BJ (cell line): ENCODE measurements around the gene SMYD2. TPM values are rescaled to one million over a fixed set of nuclear protein-coding genes. Genes with fewer than 3 reads are reported as not detected.

Experiments
- CTCF ChIA-PET: fragments of 350-600 bp; formaldehyde crosslinking; extraction: SDS; loops from one replicate; lab custom pipeline; 2021; ENCODE audit warnings: antibody characterized with exemption, inconsistent platforms; lab: Yijun Ruan, JAX
- POLR2A ChIA-PET: fragments of 300-600 bp; sonication (Branson Sonifier 250); formaldehyde crosslinking; extraction: SDS; loops from one replicate; lab custom pipeline; 2021; ENCODE audit warnings: antibody characterized with exemption; lab: Charles Lee
- DNase-seq: peaks from one replicate; pipeline ENCODE4 v3.0.0-alpha.2; 2011; ENCODE audit warnings: low read depth
- H3K27me3 ChIP-seq: 2 replicates; pipeline ENCODE4 v1.6.0; 2011; ENCODE audit warnings: low read length; ENCODE audit not compliant: control insufficient read depth, insufficient read depth
- H3K36me3 ChIP-seq: 2 replicates; pipeline ENCODE4 v1.5.1; 2011; ENCODE audit warnings: low read length; ENCODE audit not compliant: control insufficient read depth, insufficient read depth
- H3K4me3 ChIP-seq: 2 replicates; pipeline ENCODE4 v1.5.1; 2011; ENCODE audit warnings: low read depth, mild to moderate bottlenecking, control low read depth, low read length
- CTCF ChIP-seq: IDR thresholded peaks from 2 replicates; pipeline ENCODE4 v1.5.1; 2011; ENCODE audit warnings: low read depth, mild to moderate bottlenecking, control low read depth, inconsistent platforms, low read length, moderate library complexity; ENCODE audit not compliant: insufficient read depth
- polyA plus RNA-seq: library from polyadenylated mRNA; depleted of rRNA; stranded (reverse); fragments of >200 nt; gene quantifications from 2 replicates; pipeline ENCODE4 v1.2.3, GENCODE V29; 2011

The SMYD2 gene
- polyA plus RNA-seq, 1 experiment: 41.5 TPM

DNA sequence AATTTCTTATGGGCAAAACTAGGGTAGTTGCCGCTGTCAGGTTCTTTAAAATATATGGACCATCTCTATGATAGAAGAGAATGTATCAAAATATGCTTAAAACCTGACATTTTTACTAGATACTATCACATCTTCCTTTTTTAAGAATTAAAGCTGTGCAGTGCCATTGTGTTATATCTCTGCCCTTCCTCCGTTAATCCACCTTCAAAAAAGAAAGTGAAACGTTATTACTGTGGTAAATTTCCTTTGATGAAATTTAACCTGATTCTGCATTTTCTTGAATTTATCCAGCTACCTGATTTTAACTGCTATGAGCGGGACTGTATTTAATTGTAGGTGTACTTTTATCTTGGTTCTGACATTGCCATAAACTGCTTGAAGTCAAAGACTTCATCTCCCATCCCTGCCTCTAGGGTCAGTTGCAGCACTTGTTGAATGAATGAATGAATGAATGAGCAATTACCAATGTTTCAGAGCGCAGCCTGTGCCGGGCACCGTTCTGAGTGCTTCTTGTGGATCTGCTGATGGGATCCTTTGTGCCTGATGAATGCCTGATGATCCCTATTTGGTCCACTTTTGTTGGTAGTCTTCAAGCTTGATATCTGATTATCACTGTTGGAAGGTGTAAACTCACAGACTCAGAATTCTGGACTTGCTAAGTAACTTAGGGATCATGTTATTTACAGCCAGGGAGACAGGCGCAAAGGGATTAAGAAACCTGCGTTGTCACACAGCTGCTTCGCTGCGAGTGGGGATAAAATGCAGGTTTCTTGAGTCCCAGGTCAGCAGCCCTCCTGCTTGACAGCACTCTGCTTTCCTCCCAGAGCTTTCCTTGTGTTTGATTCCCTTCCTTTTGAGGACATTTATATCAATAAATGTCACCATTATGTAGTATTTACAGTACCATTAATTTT lies 30.1 kb downstream of the SMYD2 start:
- Histone ChIP-seq H3K4me3 (no peak overlapping the region), H3K27me3 (no peaks in the 10 kb centered on the region), H3K36me3 (no peaks in the 10 kb centered on the region)
- no peak for DNase-seq
- POLR2A ChIA-PET: no interaction called here
- CTCF ChIA-PET: interaction anchor here (0.8 to 12.1 kb wide), 4 partner anchors 14 to 274 kb away, joined by 3 to 122 read pairs (median 6); no protein-coding TSS in a partner anchor
- TF ChIP-seq CTCF: no peak

DNA sequence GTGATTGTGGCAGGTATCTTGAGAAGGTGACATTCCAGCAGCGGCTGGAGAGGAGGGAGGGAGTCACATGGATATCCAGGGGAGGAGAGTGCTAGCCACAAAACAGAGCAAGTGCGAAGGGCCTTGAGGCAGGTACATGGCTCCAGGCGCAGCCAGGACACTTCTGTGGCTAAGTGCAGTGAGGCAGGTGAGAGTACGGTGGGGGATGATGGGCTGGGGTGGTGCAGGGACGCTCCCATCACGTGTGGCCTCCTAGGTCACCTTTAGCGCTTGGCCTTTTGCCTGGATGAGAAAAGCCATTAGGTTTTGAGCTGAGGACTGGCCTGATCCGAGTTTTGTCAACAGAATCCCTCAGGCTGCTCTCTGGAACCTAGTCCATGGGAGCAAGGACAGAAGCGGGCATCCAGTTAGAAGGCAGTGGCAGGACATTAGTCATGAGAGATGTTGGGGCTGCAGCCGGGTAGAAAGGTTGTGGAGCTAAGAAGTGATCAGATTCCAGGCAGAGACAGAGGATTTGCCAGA lies 31.6 kb downstream of the SMYD2 start:
- no peak for DNase-seq
- no peak overlapping the region for H3K4me3 ChIP-seq
- no peaks in the 10 kb centered on the region for H3K36me3 ChIP-seq
- ChIA-PET CTCF (interaction anchor here (1.1 to 12.1 kb wide), 3 partner anchors 10 to 273 kb away, joined by 5 to 122 read pairs (median 6); no protein-coding TSS in a partner anchor), POLR2A (no interaction called here)
- no peak for TF ChIP-seq CTCF
- no peaks in the 10 kb centered on the region for H3K27me3 ChIP-seq

GRCh38 chr1:214314178-214314843 lies 33.4 kb downstream of the SMYD2 start:
- Histone ChIP-seq H3K27me3 (no peaks in the 10 kb centered on the region), H3K36me3 (no peaks in the 10 kb centered on the region), H3K4me3 (no peak overlapping the region)
- POLR2A ChIA-PET: no interaction called here
- TF ChIP-seq CTCF: no peak
- CTCF ChIA-PET: interaction anchor here (1.4 to 12.1 kb wide), 3 partner anchors 16 to 100 kb away, joined by 6 to 122 read pairs (median 12); no protein-coding TSS in a partner anchor
- DNase-seq: no peak

DNA sequence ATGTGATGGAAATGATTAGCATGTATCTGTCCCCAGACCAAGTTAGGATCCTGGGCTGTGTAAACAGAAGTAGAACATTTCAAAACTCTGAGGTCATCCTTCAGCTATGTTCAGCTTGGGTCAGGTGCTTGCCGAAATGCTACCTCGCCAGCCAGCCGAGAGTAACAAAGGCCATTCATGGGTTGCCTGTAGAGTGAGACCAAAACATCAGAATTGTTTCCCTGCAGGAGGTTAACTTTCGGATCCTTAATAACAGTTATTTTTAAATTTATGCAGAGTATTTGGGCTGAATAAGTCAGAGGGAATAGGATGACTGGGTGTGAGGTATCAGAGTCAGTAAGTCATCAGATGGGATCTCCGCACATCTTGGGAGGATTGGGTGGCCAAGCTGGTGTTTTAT lies 35.6 kb downstream of the SMYD2 start:
- Histone ChIP-seq H3K27me3 (no peaks in the 10 kb centered on the region), H3K36me3 (peaks cover 2% of the 10 kb centered on the region; the same call in 1 of the 2 replicates), H3K4me3 (no peak overlapping the region)
- ChIA-PET CTCF (interaction anchor here (0.6 to 12.1 kb wide), 8 partner anchors 13 to 311 kb away, joined by 3 to 122 read pairs (median 4); no protein-coding TSS in a partner anchor), POLR2A (no interaction called here)
- DNase-seq: no peak
- no peak for TF ChIP-seq CTCF
